DND-41 (cell line): ENCODE measurements around the gene KHDRBS2.

Experiments
- ATAC-seq: fragments of 200-7000 bp; cut with Tn5 transposase; 3 replicates; pipeline ENCODE4 v1.9.1; 2021; ENCODE audit warnings: low read depth; ENCODE audit not compliant: insufficient read depth
- DNase-seq: peaks from one replicate; pipeline ENCODE4 v3.0.0-alpha.2; 2020
- H2AFZ ChIP-seq: 2 replicates; pipeline ENCODE4 v1.6.0; 2012; ENCODE audit warnings: low read depth, low read length
- H3K27ac ChIP-seq: 2 replicates; pipeline ENCODE4 v1.5.1; 2012; ENCODE audit warnings: low read length, inconsistent platforms
- H3K27me3 ChIP-seq: fragments of 200-600 bp; sonication (generic); 2 replicates; pipeline ENCODE4 v1.6.0; 2012; ENCODE audit warnings: low read length, mild to moderate bottlenecking, inconsistent platforms; ENCODE audit not compliant: insufficient read depth, poor library complexity
- H3K36me3 ChIP-seq: 2 replicates; pipeline ENCODE4 v1.5.1; 2012; ENCODE audit warnings: low read length, inconsistent platforms; ENCODE audit not compliant: insufficient read depth
- H3K4me1 ChIP-seq: 2 replicates; pipeline ENCODE4 v1.5.1; 2012; ENCODE audit warnings: mild to moderate bottlenecking, low read length; ENCODE audit not compliant: insufficient read depth
- H3K4me2 ChIP-seq: 2 replicates; pipeline ENCODE4 v1.6.0; 2012; ENCODE audit warnings: mild to moderate bottlenecking, moderate library complexity, low read length, inconsistent platforms; ENCODE audit not compliant: insufficient read depth
- H3K4me3 ChIP-seq, 2 experiments: fragments of 200-600 bp in 1 of 2; shearing (Covaris generic) in 1 of 2; 2 replicates each; pipeline ENCODE4 v1.5.1; 2012 to 2016; ENCODE audit warnings: inconsistent platforms in 2 of 2, low read length in 2 of 2, mild to moderate bottlenecking in 2 of 2, low read depth in 1 of 2, moderate library complexity in 1 of 2
- H3K79me2 ChIP-seq: 2 replicates; pipeline ENCODE4 v1.6.0; 2012; ENCODE audit warnings: low read length, inconsistent platforms; ENCODE audit not compliant: insufficient read depth
- H3K9ac ChIP-seq: 2 replicates; pipeline ENCODE4 v1.6.0; 2012; ENCODE audit warnings: low read depth, mild to moderate bottlenecking, inconsistent platforms, low read length, moderate library complexity
- H3K9me3 ChIP-seq: 2 replicates; pipeline ENCODE4 v1.5.1; 2012; ENCODE audit warnings: low read length, moderate library complexity, mild to moderate bottlenecking, inconsistent platforms; ENCODE audit not compliant: insufficient read depth, severe bottlenecking
- H4K20me1 ChIP-seq: 2 replicates; pipeline ENCODE4 v1.6.0; 2012; ENCODE audit warnings: low read length; ENCODE audit not compliant: insufficient read depth
- EZH2 ChIP-seq: IDR thresholded peaks from 3 replicates; pipeline ENCODE4 v1.6.1; 2012; ENCODE audit warnings: borderline replicate concordance, low read depth, mild to moderate bottlenecking, moderate library complexity, low read length, inconsistent platforms; ENCODE audit not compliant: severe bottlenecking
- TF ChIP-seq, protein P1 (sequence below): IDR thresholded peaks from 2 replicates; pipeline ENCODE4 v1.5.1; 2012; ENCODE audit warnings: borderline replicate concordance, low read length, moderate library complexity, mild to moderate bottlenecking; ENCODE audit not compliant: poor library complexity, severe bottlenecking; ENCODE audit errors: extremely low read depth

The KHDRBS2 gene

DNA sequence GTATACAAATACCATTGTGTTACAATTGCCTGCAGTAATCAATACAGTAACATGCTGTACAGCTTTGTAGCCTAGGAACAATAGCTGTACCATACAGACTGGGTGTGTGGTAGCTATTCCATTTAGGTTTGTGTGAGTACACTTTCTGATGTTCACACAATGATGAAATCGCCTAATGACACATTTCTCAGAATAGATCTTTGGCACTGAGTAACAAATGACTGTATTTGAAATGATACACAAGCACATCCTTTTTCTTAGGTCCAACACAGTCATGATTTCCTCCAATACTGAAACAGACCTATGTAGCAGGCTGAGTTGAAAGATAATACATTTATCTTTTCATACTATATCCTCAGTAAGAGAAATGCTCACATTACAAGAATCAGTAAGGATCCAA is 13.9 kb downstream of the KHDRBS2 start:
- Histone ChIP-seq H3K9ac (no peak overlapping the region), H2AFZ (no peak overlapping the region), H3K27ac (no peak overlapping the region), H3K36me3 (no peaks in the 10 kb centered on the region), H3K4me1 (no peaks in the 10 kb centered on the region), H3K79me2 (no peaks in the 10 kb centered on the region), H3K4me2 (no peak overlapping the region), H3K27me3 (no peaks in the 10 kb centered on the region), H4K20me1 (no peaks in the 10 kb centered on the region), H3K9me3 (no peaks in the 10 kb centered on the region), H3K4me3 (no peak overlapping the region)
- TF ChIP-seq EZH2: no peak
- TF ChIP-seq, protein P1, sequence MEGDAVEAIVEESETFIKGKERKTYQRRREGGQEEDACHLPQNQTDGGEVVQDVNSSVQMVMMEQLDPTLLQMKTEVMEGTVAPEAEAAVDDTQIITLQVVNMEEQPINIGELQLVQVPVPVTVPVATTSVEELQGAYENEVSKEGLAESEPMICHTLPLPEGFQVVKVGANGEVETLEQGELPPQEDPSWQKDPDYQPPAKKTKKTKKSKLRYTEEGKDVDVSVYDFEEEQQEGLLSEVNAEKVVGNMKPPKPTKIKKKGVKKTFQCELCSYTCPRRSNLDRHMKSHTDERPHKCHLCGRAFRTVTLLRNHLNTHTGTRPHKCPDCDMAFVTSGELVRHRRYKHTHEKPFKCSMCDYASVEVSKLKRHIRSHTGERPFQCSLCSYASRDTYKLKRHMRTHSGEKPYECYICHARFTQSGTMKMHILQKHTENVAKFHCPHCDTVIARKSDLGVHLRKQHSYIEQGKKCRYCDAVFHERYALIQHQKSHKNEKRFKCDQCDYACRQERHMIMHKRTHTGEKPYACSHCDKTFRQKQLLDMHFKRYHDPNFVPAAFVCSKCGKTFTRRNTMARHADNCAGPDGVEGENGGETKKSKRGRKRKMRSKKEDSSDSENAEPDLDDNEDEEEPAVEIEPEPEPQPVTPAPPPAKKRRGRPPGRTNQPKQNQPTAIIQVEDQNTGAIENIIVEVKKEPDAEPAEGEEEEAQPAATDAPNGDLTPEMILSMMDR: no peak
- no peak for DNase-seq
- ATAC-seq: no peak

DNA sequence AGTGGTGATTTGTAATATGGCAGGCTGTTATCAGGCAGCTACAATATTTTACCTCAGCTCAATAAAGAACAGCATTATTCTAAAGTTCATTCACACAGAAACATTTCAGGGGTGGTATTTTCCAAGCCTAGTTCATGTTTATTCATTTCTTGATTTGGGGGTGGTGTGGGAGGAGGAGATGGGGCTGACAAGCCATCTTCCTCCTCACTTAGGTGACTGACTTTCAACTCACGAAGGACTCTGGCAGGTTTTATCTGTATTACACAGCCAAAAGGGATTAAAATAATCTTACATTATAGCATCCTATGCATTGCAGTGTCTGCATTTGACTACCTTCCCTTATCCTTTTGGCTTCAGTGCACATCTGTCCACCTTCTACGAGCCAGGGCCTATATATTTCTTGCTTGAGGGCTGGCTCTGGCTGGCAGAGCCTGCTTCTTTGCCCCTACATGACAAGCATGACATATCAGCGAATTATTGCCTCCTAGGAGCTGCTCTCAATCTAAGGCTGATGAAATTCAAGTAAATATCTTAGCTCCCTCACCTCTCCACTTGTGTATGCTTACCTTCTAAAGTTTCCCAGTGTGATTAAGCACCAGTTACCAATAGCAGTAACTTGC is 20.0 kb downstream of the KHDRBS2 start:
- Histone ChIP-seq H3K79me2 (no peaks in the 10 kb centered on the region), H3K4me3 (no peak overlapping the region), H3K36me3 (no peaks in the 10 kb centered on the region), H3K9ac (no peak overlapping the region), H2AFZ (no peak overlapping the region), H3K4me1 (no peaks in the 10 kb centered on the region), H3K27ac (no peak overlapping the region), H3K27me3 (no peaks in the 10 kb centered on the region), H3K9me3 (no peaks in the 10 kb centered on the region), H4K20me1 (no peaks in the 10 kb centered on the region), H3K4me2 (no peak overlapping the region)
- TF ChIP-seq, protein P1: no peak
- no peak for TF ChIP-seq EZH2
- ATAC-seq (no peak), DNase-seq (no peak)

DNA sequence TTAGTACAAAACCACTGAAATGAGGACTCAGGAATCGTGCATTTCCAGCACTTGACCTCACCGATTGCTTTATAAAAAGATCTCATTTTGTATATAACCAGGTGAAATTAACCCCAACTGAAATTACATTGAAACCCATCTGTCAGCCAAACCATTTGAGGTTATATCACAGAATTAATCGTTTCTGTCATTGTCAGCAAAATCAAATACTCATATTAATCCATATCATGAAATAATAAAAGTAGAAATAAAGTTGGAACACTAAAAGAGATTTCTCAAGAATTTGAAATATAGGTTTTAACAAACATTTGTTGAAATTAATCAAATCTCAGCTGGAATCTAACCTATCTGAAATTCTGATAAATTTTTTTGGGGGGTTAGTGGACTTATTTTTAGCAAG is 23.7 kb downstream of the KHDRBS2 start:
- no peak overlapping the region for H3K27ac ChIP-seq
- no peak for ATAC-seq
- no peaks in the 10 kb centered on the region for H3K36me3 ChIP-seq
- no peak overlapping the region for H3K4me3 ChIP-seq
- H4K20me1 ChIP-seq: no peaks in the 10 kb centered on the region
- DNase-seq: no peak
- H3K4me2 ChIP-seq: no peak overlapping the region
- TF ChIP-seq, protein P1: no peak
- no peak for TF ChIP-seq EZH2
- H2AFZ ChIP-seq: no peak overlapping the region
- no peaks in the 10 kb centered on the region for H3K27me3 ChIP-seq
- no peaks in the 10 kb centered on the region for H3K4me1 ChIP-seq
- no peak overlapping the region for H3K9ac ChIP-seq
- no peaks in the 10 kb centered on the region for H3K9me3 ChIP-seq
- no peaks in the 10 kb centered on the region for H3K79me2 ChIP-seq

DNA sequence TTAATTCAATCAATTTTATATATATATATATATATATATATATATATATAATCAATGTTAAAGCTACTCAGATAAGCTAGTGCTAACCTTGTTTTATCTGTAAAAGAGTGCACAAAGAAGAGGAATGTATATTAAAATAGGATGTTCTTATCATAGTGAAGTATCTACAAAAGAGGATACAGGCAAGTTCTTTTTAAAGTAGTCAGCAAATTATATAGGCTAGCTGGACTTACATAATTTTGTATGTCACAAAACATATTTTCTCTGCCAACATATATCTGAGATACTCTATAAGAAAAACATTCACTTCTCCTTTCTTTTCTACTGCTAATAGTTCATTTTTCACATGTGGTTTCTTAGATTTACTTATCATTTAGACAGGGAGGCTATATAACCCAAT is 39.9 kb downstream of the KHDRBS2 start:
- Histone ChIP-seq H3K79me2 (no peaks in the 10 kb centered on the region), H3K4me2 (no peak overlapping the region), H3K9me3 (no peaks in the 10 kb centered on the region), H3K4me3 (no peak overlapping the region), H2AFZ (no peak overlapping the region), H3K9ac (no peak overlapping the region), H3K27ac (no peak overlapping the region), H4K20me1 (no peaks in the 10 kb centered on the region), H3K4me1 (no peaks in the 10 kb centered on the region), H3K27me3 (no peaks in the 10 kb centered on the region), H3K36me3 (no peaks in the 10 kb centered on the region)
- TF ChIP-seq, protein P1: no peak
- no peak for TF ChIP-seq EZH2
- DNase-seq (no peak), ATAC-seq (no peak)
